WTC11 (cell line): ENCODE data around the gene DDAH2.

ENCODE experiments used
- NFYB ChIP-seq: sonication (generic); formaldehyde crosslinking; conservative IDR thresholded peaks from 2 replicates; pipeline ENCODE4 v1.8.0; 2022; ENCODE audit warnings: low read depth, missing genetic modification reagents
- RELA ChIP-seq: sonication (generic); formaldehyde crosslinking; IDR thresholded peaks from 2 replicates; pipeline ENCODE4 v1.8.1; 2022; ENCODE audit warnings: missing genetic modification reagents, mild to moderate bottlenecking, borderline replicate concordance
- SP1 ChIP-seq: sonication (generic); formaldehyde crosslinking; conservative IDR thresholded peaks from 2 replicates; pipeline ENCODE4 v1.8.1; 2022; ENCODE audit warnings: missing genetic modification reagents
- ZBTB21 ChIP-seq: sonication (generic); formaldehyde crosslinking; IDR thresholded peaks from 2 replicates; pipeline ENCODE4 v1.8.1; 2023; ENCODE audit warnings: mild to moderate bottlenecking, missing genetic modification reagents, borderline replicate concordance
- TF ChIP-seq, protein P1 (sequence below): sonication (generic); formaldehyde crosslinking; IDR thresholded peaks from 2 replicates; pipeline ENCODE4 v1.8.0; 2022; ENCODE audit warnings: mild to moderate bottlenecking, missing genetic modification reagents

DNA sequence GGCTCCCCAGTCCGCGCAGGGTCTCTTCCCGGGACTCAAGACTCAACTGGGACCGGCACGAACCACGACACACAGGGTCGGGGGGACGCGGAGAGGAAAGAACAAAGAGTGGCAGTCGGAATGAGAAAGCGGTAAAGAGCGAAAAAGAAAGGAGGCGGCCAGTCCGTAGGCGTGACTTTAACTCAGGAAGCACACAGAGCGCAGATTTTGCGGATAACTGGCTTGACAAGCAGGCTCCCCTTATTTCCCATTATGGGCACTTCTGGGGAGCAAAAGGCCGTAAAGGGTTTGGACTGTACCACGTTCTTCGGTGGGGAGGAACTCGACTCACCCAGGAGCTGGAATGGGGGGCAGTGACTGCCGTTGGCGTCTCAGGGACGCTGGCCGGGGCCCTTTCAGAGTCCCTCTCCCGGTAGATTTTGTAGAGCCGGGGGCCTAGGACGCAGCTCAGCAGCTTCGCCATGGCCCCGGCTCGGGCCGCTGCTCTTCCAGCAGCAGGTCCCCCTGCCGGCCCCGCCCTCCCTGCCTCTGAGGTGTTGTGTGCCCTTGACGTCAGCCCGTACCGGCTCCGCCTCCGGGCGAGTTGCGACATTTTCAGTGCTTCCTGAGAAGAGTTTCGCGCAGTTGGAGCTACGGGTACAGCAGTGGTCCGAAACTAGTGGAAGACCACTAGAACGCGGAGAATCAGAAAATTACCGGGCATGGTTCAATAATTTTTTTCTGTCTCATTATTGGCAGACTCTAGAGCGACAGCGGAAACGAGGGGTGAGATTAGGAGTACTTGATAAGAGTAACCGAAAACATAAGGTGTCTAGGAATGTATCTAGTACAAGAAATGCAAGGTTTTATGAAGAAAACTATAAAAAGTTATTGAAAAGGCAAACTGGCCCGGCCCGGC is 26.0 kb downstream of the DDAH2 start, which contains the start of gene ABHD16A:
- TF ChIP-seq ZBTB21 (CRISPR knock-in tag) (no peak), SP1 (peak; percentile 68), NFYB (no peak), RELA (CRISPR knock-in tag) (no peak)
- TF ChIP-seq, protein P1, sequence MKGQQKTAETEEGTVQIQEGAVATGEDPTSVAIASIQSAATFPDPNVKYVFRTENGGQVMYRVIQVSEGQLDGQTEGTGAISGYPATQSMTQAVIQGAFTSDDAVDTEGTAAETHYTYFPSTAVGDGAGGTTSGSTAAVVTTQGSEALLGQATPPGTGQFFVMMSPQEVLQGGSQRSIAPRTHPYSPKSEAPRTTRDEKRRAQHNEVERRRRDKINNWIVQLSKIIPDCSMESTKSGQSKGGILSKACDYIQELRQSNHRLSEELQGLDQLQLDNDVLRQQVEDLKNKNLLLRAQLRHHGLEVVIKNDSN (CRISPR knock-in tag): no peak
